HTR-8/SVneo (cell line): Measurements from ENCODE around the gene CHD1.

Experiments used
- DNase-seq: peaks from one replicate; pipeline ENCODE4 v3.0.0; 2011; ENCODE audit warnings: low spot score, mixed read lengths; ENCODE audit not compliant: insufficient read length
- FAIRE-seq: peaks from 2 replicates; lab custom pipeline; 2011; peaks lifted over from hg19 to GRCh38; lab: Jason Lieb, UNC

Gene CHD1

DNA sequence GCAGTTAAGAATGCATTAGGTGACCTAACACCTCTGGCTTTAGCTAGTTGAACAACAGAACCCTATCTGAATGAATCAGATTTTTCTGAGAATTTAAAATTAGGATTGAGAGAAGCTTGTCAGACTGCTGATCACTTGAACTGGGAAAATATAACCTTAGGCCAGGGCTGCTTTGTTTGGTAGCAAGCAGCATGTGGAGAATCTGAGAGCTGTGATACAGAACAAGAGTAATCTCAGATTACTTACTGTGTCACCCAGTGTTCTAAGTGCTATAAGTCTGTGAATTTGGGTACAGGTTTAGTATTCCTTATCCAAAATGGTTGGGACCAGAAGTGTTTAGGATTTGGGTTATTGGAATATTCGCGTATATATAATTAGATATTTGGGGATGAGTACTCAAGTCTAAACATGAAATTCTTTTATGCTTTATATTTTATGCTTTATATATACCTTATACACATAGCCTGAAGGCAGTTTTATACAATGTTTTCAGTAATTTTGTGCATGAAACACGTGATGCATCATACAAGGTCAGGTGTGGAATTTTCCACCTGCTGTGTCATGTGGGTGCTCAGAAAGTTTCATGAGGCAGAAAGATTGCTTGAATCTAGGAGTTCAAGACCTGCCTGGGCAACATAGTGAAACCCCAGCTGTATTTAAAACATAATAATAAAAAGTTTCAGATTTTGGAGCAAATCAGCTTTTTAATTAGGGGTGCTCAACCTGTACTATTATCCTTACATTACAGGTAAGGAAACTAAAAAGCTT is 8.3 kb upstream of the CHD1 start:
- FAIRE-seq (no peak), DNase-seq (no peak)

DNA sequence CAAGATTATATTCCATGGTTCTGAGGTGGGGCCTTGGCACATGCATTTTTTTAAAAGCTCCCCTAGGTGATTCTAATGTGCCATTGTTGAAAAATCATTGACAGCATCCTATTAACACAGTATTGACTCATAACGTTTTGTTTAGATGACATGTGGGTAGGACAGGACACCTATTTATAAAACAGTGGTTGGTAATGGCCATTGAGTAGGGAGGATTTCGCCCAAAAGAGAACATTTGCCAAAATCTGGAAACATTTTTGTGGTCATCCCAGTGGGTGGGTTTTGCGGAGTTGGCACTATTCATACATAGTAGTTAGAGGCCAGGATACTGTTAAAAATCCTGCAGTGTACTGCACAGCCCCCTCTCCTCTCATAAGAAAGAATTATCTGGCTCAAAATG is 6.4 kb upstream of the CHD1 start:
- DNase-seq (no peak), FAIRE-seq (no peak)

GRCh38 chr5:98934546-98934945 is 5.7 kb upstream of the CHD1 start:
- DNase-seq (no peak), FAIRE-seq (no peak)

DNA sequence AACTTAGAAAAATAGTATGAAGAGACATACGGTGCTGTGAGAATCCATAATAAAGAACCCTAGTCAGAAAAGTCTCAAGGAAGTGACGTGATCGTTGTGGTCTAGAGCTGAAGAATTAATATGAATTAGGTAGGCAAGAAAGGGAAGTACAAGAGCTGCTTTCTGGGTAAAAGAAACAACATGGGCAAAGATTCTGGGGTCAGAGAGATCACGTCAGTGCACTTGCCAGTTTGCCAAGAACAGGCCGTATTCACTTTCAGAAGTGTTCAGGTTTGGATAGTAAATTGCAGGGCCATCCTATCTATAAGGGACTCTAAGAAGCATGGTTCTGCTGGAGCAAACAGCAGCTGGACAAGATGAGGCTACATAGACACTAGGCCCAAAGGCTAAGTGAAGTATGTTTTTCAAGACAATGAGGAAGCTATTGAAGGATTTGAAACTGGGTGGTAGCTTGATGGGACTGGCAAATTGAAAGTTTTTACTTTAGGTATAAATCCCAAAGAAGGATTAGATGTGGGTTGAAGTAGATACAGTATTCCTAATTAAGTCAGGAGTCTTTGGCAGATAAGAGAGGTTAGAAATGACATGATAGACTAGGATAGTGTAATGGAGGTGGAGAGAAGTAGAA is 4.8 kb upstream of the CHD1 start:
- DNase-seq: no peak
- no peak for FAIRE-seq

- FAIRE-seq (no peak), DNase-seq (no peak)
Observed at GRCh38 chr5:98930972-98931762, 2.4 kb upstream of the CHD1 start.

- FAIRE-seq: no peak
- no peak for DNase-seq
Observed at GRCh38 chr5:98929710-98930298, 997 bp upstream of the CHD1 start.

GRCh38 chr5:98927989-98928872 is 576 bp downstream of the CHD1 start:
- FAIRE-seq (no peak), DNase-seq (peak; percentile 47)

- FAIRE-seq: no peak
- peak; percentile 19 for DNase-seq
Observed at GRCh38 chr5:98927242-98927988, 1.4 kb downstream of the CHD1 start.

DNA sequence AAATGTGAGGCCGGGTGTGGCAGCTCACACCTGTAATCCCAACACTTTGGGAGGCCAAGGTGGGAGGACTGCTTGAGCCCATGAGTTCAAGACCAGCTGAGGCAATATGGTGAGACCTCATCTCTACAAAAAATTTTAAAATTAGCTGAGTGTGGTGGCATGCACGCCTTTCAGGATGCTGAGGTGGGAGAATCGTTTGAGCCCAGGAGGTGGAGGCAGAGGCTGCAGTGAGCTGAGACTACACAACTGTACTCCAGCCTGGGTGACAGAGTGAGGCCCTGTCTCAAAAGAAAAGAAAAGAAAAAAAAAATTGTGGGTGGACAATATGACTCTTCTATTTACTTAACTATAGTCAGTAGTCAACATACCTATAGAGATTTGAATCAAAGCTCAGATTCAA is 4.8 kb downstream of the CHD1 start:
- no peak for FAIRE-seq
- no peak for DNase-seq

- no peak for FAIRE-seq
- no peak for DNase-seq
Observed at GRCh38 chr5:98921947-98922505, 6.8 kb downstream of the CHD1 start.

DNA sequence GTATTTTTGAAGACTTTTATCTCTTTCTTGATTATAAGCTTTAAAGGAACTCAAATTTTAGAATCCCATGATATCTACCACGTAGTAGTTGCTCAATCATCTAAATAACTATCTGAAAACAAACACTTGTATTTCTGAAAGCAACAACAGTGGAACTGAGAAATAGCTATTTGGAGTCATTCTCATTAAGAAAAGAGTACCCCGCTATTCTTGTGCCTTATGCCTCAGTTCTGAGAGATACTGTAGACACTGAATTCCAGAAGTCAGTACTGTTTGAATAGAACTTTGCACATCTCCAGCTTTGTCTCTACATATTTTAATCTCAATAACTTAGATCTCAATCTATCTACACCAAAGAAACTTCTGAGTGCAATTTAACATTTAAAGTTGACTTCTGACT is 11.4 kb downstream of the CHD1 start:
- DNase-seq (no peak), FAIRE-seq (no peak)

- FAIRE-seq: no peak
- no peak for DNase-seq
Observed at GRCh38 chr5:98916540-98916939, 12.3 kb downstream of the CHD1 start.

- DNase-seq (no peak), FAIRE-seq (no peak)
Observed at GRCh38 chr5:98913911-98914310, 14.9 kb downstream of the CHD1 start.

GRCh38 chr5:98911280-98912040 is 17.3 kb downstream of the CHD1 start:
- no peak for FAIRE-seq
- peak; percentile 18 for DNase-seq

- no peak for DNase-seq
- FAIRE-seq: no peak
Observed at GRCh38 chr5:98909363-98909762, 19.4 kb downstream of the CHD1 start.

DNA sequence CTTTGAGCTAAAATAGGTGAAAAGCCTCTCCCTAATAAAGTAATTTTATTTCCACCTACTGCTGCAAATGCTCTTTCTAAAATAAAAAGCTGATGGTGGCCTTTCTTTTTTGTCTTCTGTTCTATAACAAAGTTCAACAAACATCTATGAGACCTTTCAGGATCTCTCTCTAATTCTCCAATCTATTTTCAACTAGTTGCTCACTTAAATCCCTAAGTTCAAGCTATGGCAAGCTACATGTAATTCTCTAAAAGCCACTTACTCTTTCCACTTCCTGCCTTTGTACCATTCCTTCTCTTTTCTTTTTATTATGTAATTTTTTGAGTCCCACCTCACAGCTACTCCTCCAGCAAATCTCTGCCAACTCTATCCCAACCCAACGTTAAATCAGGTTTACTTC is 20.9 kb downstream of the CHD1 start:
- no peak for FAIRE-seq
- DNase-seq: no peak

GRCh38 chr5:98906756-98907355 is 22.0 kb downstream of the CHD1 start:
- FAIRE-seq (no peak), DNase-seq (no peak)
